ENCODE measurements around the gene SCEL.
"Not testable (repeated sequence)": the region's sequence is repeated elsewhere in the genome, so short reads cannot be mapped to it uniquely, and the experiment has no call there.

The SCEL gene, protein sequence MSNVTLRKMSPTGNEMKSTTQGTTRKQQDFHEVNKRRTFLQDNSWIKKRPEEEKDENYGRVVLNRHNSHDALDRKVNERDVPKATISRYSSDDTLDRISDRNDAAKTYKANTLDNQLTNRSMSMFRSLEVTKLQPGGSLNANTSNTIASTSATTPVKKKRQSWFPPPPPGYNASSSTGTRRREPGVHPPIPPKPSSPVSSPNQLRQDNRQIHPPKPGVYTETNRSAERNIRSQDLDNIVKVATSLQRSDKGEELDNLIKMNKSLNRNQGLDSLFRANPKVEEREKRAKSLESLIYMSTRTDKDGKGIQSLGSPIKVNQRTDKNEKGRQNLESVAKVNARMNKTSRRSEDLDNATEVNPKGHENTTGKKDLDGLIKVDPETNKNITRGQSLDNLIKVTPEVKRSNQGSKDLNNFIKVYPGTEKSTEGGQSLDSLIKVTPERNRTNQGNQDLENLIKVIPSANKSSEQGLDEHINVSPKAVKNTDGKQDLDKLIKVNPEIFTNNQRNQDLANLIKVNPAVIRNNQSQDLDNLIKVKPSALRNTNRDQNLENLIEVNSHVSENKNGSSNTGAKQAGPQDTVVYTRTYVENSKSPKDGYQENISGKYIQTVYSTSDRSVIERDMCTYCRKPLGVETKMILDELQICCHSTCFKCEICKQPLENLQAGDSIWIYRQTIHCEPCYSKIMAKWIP

DNA sequence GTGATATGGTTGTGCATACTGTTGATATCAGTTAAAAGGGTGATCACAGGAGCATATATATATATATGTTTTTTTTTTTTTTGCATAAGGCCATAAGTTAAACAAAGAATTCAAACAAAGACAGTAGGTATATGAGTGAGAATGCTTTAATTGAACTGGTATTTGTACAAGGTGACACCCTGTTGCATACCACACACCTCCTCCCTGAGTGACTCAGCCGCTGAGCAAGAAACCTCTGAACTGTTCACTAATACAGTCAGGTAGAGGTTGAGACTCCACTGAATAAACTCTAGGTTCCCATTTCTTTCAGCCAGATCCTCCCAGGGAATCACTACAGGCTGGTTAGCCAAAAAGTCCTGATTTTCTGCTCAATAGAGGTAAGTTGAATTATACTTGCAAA lies at the start of gene SCEL:
Gene SCEL (plus strand): TSS at position 259 of the 400 bp plus-strand sequence. CDS start 20,170 bp downstream, outside the sequence.
- DNase-seq = no peak

GRCh38 chr13:77489566-77490337 lies 45.8 kb upstream of the SCEL start:
- no peak for DNase-seq

GRCh38 chr13:77492982-77493381 lies 42.5 kb upstream of the SCEL start:
- DNase-seq = peak; percentile 29

- no peak for DNase-seq
Observed at GRCh38 chr13:77494226-77494625, 41.3 kb upstream of the SCEL start.

DNA sequence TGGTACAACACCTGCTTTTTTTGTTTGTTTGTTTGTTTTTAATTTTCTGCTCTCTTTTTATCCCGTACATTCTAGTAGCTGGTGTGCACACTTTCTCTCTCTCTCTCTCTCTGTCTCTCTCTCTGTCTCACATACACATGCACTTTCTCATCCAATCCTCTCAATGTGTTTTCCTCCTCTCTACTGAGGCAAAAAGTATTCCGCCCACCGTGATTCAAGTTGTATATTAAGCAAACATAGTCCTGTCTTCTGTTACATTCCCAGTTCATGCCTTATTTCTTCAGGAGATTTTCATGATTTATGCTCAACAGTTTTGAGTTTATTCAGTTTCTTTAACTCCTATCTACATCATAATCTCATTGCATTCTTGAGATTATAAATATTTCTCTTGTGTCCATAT lies 38.2 kb upstream of the SCEL start:
- no peak for DNase-seq

DNA sequence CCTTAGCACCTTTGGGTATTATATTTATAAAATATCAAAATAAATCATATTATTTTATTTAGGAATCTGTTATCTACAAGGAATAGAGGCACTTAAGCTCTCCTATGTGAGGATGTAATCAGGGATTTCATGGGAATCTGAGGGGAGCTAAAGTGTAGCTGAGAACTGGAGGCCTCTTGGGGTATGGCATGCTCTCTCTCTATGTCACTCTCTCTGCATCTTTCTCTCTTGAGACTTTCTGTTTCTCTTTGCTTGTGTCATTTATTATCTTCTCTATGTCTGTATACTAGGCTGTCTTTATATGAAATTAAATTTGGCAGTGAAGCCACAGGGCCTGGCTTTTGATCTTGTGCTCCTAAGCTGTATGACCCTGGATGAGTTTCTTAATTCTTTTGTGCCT lies 37.7 kb upstream of the SCEL start:
- no peak for DNase-seq

GRCh38 chr13:77502104-77502720 lies 33.3 kb upstream of the SCEL start:
- DNase-seq = no peak

GRCh38 chr13:77503398-77503797 lies 32.1 kb upstream of the SCEL start:
- DNase-seq = no peak

DNA sequence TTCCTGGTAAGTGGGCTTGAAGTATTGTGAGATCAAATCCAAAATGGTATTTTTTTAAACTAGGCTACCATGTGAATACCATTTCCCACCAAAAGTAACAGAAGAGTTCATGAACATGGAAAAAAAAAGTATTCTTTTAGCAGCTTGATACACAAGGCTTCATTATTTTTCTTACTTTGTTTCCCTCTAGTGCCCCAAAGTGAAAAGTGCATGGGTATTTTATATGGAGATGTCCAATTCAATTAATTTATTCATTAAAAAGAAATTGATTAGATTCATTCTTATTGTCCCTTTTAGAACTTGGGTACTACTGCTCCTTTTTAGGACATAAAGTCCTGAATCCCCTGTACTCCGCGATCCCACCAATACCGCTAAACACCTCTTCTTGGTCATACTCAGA lies 28.6 kb upstream of the SCEL start:
- DNase-seq = peak; percentile 2

- no peak for DNase-seq
Observed at GRCh38 chr13:77507931-77508776, 27.4 kb upstream of the SCEL start.

- DNase-seq = no peak
Observed at GRCh38 chr13:77508959-77509620, 26.4 kb upstream of the SCEL start.

- no peak for DNase-seq
Observed at GRCh38 chr13:77510156-77510555, 25.4 kb upstream of the SCEL start.

- no peak for DNase-seq
Observed at GRCh38 chr13:77511552-77511951, 24.0 kb upstream of the SCEL start.

GRCh38 chr13:77513719-77514335 lies 21.7 kb upstream of the SCEL start:
- no peak for DNase-seq

GRCh38 chr13:77514336-77514726 lies 21.2 kb upstream of the SCEL start:
- DNase-seq = no peak

DNA sequence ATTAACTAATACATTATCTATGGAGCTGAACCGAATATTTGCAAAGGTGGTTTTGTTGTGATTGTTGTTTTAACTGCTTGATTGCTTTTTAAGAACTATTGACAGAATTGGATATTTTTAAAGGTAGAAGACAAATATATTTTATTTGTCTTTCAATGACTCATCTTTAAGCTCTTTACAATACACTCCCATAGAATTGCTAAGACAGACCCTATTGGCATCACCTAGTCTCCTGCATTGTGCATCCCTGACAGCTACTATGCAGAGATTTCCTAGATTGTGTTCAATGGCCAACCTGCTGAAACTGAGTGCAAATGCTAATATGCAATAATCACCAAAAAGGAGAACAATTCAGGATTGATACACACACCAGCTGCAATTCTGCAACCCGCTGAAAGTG lies 19.7 kb upstream of the SCEL start:
- DNase-seq = no peak

GRCh38 chr13:77516342-77516789 lies 19.1 kb upstream of the SCEL start:
- no peak for DNase-seq

DNA sequence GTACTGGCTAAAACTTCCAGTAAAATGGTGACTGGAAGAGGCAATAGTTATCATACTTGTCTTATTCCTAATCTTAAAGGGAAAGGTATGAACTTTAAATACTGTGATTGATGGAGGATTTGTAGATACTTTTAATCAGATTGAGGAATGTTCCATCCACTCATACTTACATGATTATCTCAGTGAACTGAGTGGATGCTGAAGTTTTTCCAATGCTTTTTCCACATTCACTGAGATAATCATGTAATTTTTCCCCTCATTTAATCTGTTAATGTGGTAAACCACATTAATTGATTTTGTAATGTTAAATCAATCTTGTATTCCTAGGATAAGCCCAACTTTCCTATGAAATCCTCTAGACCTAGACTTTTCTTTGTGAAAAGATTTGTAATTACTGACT lies 17.2 kb upstream of the SCEL start:
- no peak for DNase-seq

DNA sequence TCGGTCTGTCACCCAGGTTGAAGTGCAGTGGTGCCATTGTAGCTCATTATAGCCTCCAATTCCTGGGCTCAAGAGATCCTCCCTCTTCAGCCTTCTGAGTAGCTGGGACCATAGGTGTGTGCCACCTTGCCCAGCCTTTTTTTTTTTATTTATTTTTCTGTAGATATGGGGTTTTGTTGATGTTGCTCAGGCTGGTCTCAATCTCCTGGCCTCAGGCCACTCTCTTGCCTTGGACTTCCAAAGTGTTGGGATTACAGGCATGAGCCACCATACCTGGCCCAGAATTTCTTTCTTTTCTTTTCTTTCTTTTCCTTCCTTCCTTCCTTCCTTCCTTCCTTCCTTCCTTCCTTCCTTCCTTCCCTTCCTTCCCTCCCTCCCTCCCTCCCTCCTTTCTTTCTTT lies 16.1 kb upstream of the SCEL start:
- not testable (repeated sequence) for DNase-seq

DNA sequence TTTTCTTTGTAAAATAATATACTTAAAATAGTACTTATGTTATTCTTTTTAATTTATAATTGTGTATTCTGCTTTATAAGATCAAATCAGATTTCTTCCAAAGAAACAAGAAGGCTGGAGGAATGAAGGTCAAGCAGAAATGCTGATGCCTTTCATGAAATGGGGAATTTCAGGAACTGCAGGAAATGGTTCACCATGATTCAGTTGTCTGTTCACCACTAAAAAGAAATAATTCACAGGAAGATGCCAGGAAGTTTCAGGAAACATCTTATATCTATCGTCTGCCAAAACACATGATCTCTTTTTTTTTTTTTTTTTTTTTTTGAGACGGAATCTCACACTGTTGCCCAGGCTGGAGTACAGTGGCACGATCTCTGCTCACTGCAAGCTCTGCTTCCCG lies 15.7 kb upstream of the SCEL start:
- DNase-seq = no peak

DNA sequence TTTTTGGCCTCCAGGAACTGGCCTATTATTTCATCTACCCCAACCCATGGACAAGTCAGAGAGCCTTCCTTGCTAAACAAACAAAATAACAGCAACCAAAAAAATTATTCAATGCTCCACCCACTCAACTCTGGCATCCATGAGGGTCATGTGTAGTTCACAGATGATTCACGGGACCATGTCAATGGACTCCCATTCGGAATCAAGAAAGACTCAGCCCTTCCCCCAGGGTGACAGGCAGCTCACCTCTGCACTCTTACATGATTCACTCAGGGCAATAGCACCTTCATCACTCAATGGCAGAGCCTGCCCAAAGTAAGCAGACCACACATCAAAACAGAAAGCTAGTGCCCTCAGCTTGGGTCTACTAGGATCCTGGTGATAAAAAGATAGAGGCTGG lies 14.3 kb upstream of the SCEL start:
- no peak for DNase-seq

Data from midbrain (tissue), 1 donor.